RWPE2 (cell line): ENCODE measurements around the gene TOE1.

Source experiments
- ATAC-seq: fragments of 200-7000 bp; cut with Tn5 transposase; 3 replicates; pipeline ENCODE4 v1.9.1; 2021; ENCODE audit warnings: low read depth
- DNase-seq: peaks from one replicate; pipeline ENCODE4 v3.0.0-alpha.2; 2020; ENCODE audit warnings: low spot score
- H3K27ac ChIP-seq: fragments of 450-650 bp; 2 replicates; pipeline ENCODE4 v1.5.1; 2017; ENCODE audit warnings: mild to moderate bottlenecking; ENCODE audit not compliant: poor library complexity, severe bottlenecking
- H3K27me3 ChIP-seq: fragments of 250-450 bp; sonication (Bioruptor Pico); 2 replicates; pipeline ENCODE4 v1.5.1; 2021; ENCODE audit warnings: mild to moderate bottlenecking, moderate library complexity; ENCODE audit not compliant: insufficient read depth, poor library complexity, severe bottlenecking
- H3K36me3 ChIP-seq: fragments of 250-450 bp; sonication (Bioruptor Pico); 2 replicates; pipeline ENCODE4 v1.5.1; 2020; ENCODE audit warnings: low read depth, mild to moderate bottlenecking, moderate library complexity
- H3K4me1 ChIP-seq: fragments of 250-450 bp; sonication (Bioruptor Pico); 2 replicates; pipeline ENCODE4 v1.5.1; 2021; ENCODE audit warnings: mild to moderate bottlenecking, moderate library complexity; ENCODE audit not compliant: insufficient read depth, poor library complexity, severe bottlenecking
- H3K4me3 ChIP-seq: fragments of 250-450 bp; sonication (Bioruptor Pico); 2 replicates; pipeline ENCODE4 v1.5.1; 2021; ENCODE audit warnings: mild to moderate bottlenecking, moderate library complexity; ENCODE audit not compliant: severe bottlenecking
- H3K9me3 ChIP-seq: fragments of 250-450 bp; sonication (Bioruptor Pico); 2 replicates; pipeline ENCODE4 v1.5.1; 2021; ENCODE audit warnings: mild to moderate bottlenecking, moderate library complexity; ENCODE audit not compliant: severe bottlenecking
- TF ChIP-seq, protein P1 (sequence below): fragments of 450-650 bp; IDR thresholded peaks from one replicate; pipeline ENCODE4 v1.5.1; 2017; ENCODE audit warnings: mild to moderate bottlenecking, moderate library complexity; ENCODE audit not compliant: poor library complexity, severe bottlenecking

Gene TOE1

GRCh38 chr1:45326627-45327623 is 13.0 kb upstream of the TOE1 start, which contains the start of gene HPDL:
HPDL (plus strand) TSS chr1:45326895; CDS start chr1:45327149, 254 bp downstream.
- TF ChIP-seq, protein P1, sequence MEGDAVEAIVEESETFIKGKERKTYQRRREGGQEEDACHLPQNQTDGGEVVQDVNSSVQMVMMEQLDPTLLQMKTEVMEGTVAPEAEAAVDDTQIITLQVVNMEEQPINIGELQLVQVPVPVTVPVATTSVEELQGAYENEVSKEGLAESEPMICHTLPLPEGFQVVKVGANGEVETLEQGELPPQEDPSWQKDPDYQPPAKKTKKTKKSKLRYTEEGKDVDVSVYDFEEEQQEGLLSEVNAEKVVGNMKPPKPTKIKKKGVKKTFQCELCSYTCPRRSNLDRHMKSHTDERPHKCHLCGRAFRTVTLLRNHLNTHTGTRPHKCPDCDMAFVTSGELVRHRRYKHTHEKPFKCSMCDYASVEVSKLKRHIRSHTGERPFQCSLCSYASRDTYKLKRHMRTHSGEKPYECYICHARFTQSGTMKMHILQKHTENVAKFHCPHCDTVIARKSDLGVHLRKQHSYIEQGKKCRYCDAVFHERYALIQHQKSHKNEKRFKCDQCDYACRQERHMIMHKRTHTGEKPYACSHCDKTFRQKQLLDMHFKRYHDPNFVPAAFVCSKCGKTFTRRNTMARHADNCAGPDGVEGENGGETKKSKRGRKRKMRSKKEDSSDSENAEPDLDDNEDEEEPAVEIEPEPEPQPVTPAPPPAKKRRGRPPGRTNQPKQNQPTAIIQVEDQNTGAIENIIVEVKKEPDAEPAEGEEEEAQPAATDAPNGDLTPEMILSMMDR = no peak
- H3K27me3 ChIP-seq = no peaks in the 10 kb centered on the region
- H3K36me3 ChIP-seq = peaks cover 7% of the 10 kb centered on the region
- H3K27ac ChIP-seq = no peak within 1 kb of the TSS
- H3K9me3 ChIP-seq = no peaks in the 10 kb centered on the region
- DNase-seq = no peak
- peaks cover 8% of the 10 kb centered on the region for H3K4me1 ChIP-seq
- peak within 1 kb of the TSS; percentile 29 for H3K4me3 ChIP-seq
- peak; percentile 64 for ATAC-seq

DNA sequence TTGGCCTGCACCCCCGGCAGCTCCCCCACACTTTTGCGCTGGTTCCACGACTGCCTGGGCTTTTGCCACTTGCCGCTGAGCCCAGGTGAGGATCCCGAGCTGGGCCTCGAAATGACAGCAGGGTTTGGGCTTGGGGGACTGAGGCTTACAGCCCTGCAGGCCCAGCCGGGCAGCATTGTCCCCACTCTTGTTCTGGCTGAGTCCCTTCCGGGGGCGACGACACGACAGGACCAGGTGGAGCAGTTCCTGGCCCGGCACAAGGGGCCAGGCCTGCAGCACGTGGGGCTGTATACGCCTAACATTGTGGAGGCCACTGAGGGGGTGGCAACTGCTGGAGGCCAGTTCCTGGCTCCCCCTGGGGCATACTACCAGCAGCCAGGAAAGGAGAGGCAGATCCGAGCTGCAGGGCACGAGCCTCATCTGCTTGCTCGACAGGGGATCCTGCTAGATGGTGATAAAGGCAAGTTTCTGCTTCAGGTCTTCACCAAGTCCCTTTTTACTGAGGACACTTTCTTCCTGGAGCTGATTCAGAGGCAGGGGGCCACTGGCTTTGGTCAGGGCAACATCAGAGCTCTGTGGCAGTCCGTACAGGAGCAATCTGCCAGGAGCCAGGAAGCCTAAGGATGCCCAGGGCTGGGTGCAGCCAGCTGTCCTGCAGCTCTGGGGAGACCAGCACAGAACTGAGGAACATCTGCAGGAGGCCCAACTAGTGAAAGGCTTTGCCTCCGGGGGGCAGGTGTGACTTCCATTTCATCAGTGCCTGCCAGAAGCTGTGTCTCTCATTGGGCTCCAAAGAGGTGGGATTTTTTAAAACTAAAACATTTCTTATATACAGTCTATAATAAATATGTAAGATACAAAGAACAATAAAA is 12.1 kb upstream of the TOE1 start:
- ATAC-seq (no peak), DNase-seq (no peak)
- Histone ChIP-seq H3K27ac (no peak overlapping the region), H3K27me3 (no peaks in the 10 kb centered on the region), H3K36me3 (peaks cover 7% of the 10 kb centered on the region), H3K9me3 (no peaks in the 10 kb centered on the region), H3K4me3 (no peak overlapping the region), H3K4me1 (peaks cover 8% of the 10 kb centered on the region)
- TF ChIP-seq, protein P1 = no peak

GRCh38 chr1:45328680-45329079 is 11.3 kb upstream of the TOE1 start:
- no peak for ATAC-seq
- peaks cover 8% of the 10 kb centered on the region for H3K4me1 ChIP-seq
- H3K36me3 ChIP-seq = peaks cover 13% of the 10 kb centered on the region
- H3K27me3 ChIP-seq = no peaks in the 10 kb centered on the region
- H3K9me3 ChIP-seq = no peaks in the 10 kb centered on the region
- DNase-seq = no peak
- peak overlapping the region; percentile 17 for H3K27ac ChIP-seq
- no peak overlapping the region for H3K4me3 ChIP-seq
- TF ChIP-seq, protein P1 = no peak

DNA sequence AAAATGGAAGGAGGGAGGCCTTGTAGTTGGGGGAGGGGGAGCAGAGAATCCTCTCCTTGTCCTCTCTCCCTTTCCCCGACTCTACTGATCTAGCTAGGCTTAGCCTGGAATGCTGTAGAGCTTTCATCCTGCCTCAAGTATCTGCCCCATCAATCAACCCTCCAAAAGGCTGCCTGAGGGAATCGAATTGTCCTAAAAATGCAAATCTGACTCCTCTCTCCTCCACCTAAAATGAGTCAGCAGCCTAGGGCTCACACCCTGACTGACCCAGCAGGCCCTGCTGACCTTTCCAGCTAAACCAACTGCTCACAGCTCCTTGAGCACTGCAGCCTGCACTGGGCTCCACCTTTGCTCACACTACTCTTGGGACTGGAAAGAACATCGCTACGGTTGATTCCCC is 10.5 kb upstream of the TOE1 start:
- H3K27me3 ChIP-seq = no peaks in the 10 kb centered on the region
- peaks cover 8% of the 10 kb centered on the region for H3K4me1 ChIP-seq
- DNase-seq = no peak
- H3K36me3 ChIP-seq = peaks cover 18% of the 10 kb centered on the region
- H3K9me3 ChIP-seq = no peaks in the 10 kb centered on the region
- peak; percentile 53 for ATAC-seq
- TF ChIP-seq, protein P1 = no peak
- no peak overlapping the region for H3K4me3 ChIP-seq
- peak overlapping the region; percentile 17 for H3K27ac ChIP-seq
